Measurements from ENCODE around the gene ZNF423. TPM values are rescaled to one million over a fixed set of nuclear protein-coding genes. Genes with fewer than 3 reads are reported as not detected.

The ZNF423 gene
- total and polyA plus RNA-seq, 2 of the 13 experiments (the other 11 are each of a cell fraction or from before 2014, with no cell fraction given), result 0.07 to 0.31 TPM

DNA sequence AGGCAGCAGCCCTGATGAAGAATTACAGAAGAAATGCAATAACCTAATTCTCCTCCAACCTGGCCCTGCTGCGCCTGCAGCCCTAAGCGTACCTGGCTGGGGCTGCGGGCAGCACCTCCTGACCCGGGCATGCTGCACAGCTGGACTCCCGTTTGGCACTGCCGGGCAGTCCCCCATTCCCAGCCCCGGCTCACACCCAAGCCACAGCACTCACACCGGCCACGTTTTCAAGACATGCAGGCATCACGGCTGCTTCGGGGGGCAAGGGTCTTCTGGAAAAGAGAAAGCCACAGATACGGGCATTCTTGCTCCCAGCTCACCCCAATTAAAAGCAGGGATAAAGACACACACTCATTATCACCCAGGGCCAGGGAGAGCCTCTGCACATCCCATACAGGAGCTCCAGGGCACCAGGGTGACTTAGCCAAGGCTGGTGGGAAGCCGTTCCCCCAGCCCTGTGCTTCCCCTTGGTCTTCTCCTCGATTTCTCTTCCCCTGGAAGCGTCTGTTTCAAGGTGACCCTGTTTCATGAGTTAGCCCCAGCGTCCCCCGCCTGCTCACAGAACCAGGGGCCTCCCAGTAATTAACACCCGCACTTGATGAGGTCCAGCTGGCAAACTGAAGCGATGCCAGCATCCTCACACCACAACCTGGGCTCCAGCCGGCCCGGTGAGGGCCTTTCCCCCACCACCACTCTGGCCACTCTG is 265.6 kb downstream of the ZNF423 start:
- ATAC-seq (no peak), FAIRE-seq (no peak), DNase-seq (ENCODE audit: low spot score) (no peak)
- intact Hi-C loops (cut with micrococcal nuclease; ENCODE audit: unreplicated experiment), result no loop called here
- Histone ChIP-seq H3K27ac (ENCODE audit: extremely low read length, insufficient read depth, low read length) (no peak overlapping the region), H3K4me3 (replicated peaks in 1 of 3; ENCODE audit: insufficient read depth in 1 of 3, low read depth in 2 of 3, low read length in 3 of 3) (no peak overlapping the region), H4K20me1 (ENCODE audit: insufficient read depth, low read length) (no peaks in the 10 kb centered on the region), H3K4me1 (ENCODE audit: insufficient read depth, low read length) (no peaks in the 10 kb centered on the region), H3K9me3 (ENCODE audit: low read length) (no peaks in the 10 kb centered on the region), H3K4me2 (ENCODE audit: low read depth, low read length) (no peak overlapping the region), H2AFZ (ENCODE audit: low read length) (no peak overlapping the region), H3K9ac (ENCODE audit: insufficient read depth, low read depth, low read length) (no peak overlapping the region), H3K36me3 (replicated peaks in 1 of 2; ENCODE audit: control insufficient read depth in 1 of 2, insufficient read depth in 2 of 2, low read length in 2 of 2) (no peaks in the 10 kb centered on the region), H3K27me3 (ENCODE audit: control insufficient read depth in 1 of 2, insufficient read depth in 2 of 2, low read length in 2 of 2) (peaks cover 0 to 9% of the 10 kb centered on the region in 2 experiments; a peak in 2 of 5 replicates), H3K79me2 (ENCODE audit: insufficient read depth, low read length) (no peaks in the 10 kb centered on the region)
- POLR2A ChIA-PET, result no interaction called here
- WGBS (ENCODE audit: low lambda C conversion rate), result 22% methylated on average over 19 of the region's 21 CpGs
- CTCF ChIA-PET (ENCODE audit: low intra/inter-chr PET ratio, low total read pairs), result no interaction called here
- in situ Hi-C loops (cut with HindIII; ENCODE audit: extremely low pct_ligation_motif_present, low pct_unique_long_range_greater_than_20kb), result loop anchor here (5.0 kb wide), 1 partner anchor 178 kb away; no protein-coding TSS in a partner anchor
- BruUV-seq (replicated peaks), result no TSS peak
- TF ChIP-seq KMT2A (CRISPR knock-in tag; IDR thresholded peaks at IDR 0.05) (no peak), SP4 (CRISPR knock-in tag; IDR thresholded peaks at IDR 0.05) (no peak), ATF4 (CRISPR knock-in tag; IDR thresholded peaks at IDR 0.05) (no peak)

GRCh38 chr16:49589544-49590031 is 266.3 kb downstream of the ZNF423 start:
- Histone ChIP-seq H3K4me1 (ENCODE audit: insufficient read depth, low read length) (no peaks in the 10 kb centered on the region), H3K27ac (ENCODE audit: extremely low read length, insufficient read depth, low read length) (no peak overlapping the region), H2AFZ (ENCODE audit: low read length) (no peak overlapping the region), H3K4me3 (replicated peaks in 1 of 3; ENCODE audit: insufficient read depth in 1 of 3, low read depth in 2 of 3, low read length in 3 of 3) (no peak overlapping the region), H3K9me3 (ENCODE audit: low read length) (no peaks in the 10 kb centered on the region), H3K79me2 (ENCODE audit: insufficient read depth, low read length) (no peaks in the 10 kb centered on the region), H3K9ac (ENCODE audit: insufficient read depth, low read depth, low read length) (no peak overlapping the region), H3K27me3 (ENCODE audit: control insufficient read depth in 1 of 2, insufficient read depth in 2 of 2, low read length in 2 of 2) (peaks cover 0 to 9% of the 10 kb centered on the region in 2 experiments; a peak in 2 of 5 replicates), H3K4me2 (ENCODE audit: low read depth, low read length) (no peak overlapping the region), H4K20me1 (ENCODE audit: insufficient read depth, low read length) (no peaks in the 10 kb centered on the region), H3K36me3 (replicated peaks in 1 of 2; ENCODE audit: control insufficient read depth in 1 of 2, insufficient read depth in 2 of 2, low read length in 2 of 2) (no peaks in the 10 kb centered on the region)
- BruUV-seq (replicated peaks), result no TSS peak
- intact Hi-C loops (cut with micrococcal nuclease; ENCODE audit: unreplicated experiment) (no loop called here), in situ Hi-C loops (cut with HindIII; ENCODE audit: extremely low pct_ligation_motif_present, low pct_unique_long_range_greater_than_20kb) (loop anchor here (5.0 kb wide), 1 partner anchor 177 kb away; no protein-coding TSS in a partner anchor)
- FAIRE-seq, result no peak
- ATAC-seq, result no peak
- 55% methylated on average over 15 of the region's 15 CpGs for WGBS (ENCODE audit: low lambda C conversion rate)
- DNase-seq (ENCODE audit: low spot score), result no peak
- ChIA-PET POLR2A (no interaction called here), CTCF (ENCODE audit: low intra/inter-chr PET ratio, low total read pairs) (no interaction called here)
- TF ChIP-seq ESRRA (CRISPR knock-in tag; IDR thresholded peaks at IDR 0.05; ENCODE audit: low read depth), result no peak
- no peak for TF ChIP-seq DR1 (CRISPR knock-in tag; IDR thresholded peaks at IDR 0.05)
- TF ChIP-seq MIXL1 (CRISPR knock-in tag; IDR thresholded peaks at IDR 0.05), result no peak
- no peak for TF ChIP-seq NFIC (IDR thresholded peaks at IDR 0.05; ENCODE audit: low read length)
- no peak for TF ChIP-seq MNT (IDR thresholded peaks at IDR 0.05)
- TF ChIP-seq THAP9 (CRISPR knock-in tag; IDR thresholded peaks at IDR 0.05; ENCODE audit: borderline replicate concordance), result no peak
- no peak for TF ChIP-seq ZNF513 (CRISPR knock-in tag; conservative IDR thresholded peaks at IDR 0.05)

Measured in HepG2 (cell line).